Keratinocyte (primary cell): ENCODE measurements around the gene MTHFD1L.

ENCODE experiments used
- CTCF ChIP-seq, 3 experiments: IDR thresholded peaks in 1 of 3; conservative IDR thresholded peaks in 1 of 3; optimal IDR thresholded peaks in 1 of 3; 2 replicates in 2 of 3; 3 replicates in 1 of 3; pipeline versions ENCODE3 to v1.5.1; 2011; ENCODE audit warnings: low read length in 3 of 3, mild to moderate bottlenecking in 3 of 3, moderate library complexity in 2 of 3, control low read depth in 1 of 3, inconsistent platforms in 1 of 3; ENCODE audit not compliant: insufficient read depth in 2 of 3; ENCODE audit errors: extremely low read depth in 1 of 3
- EZH2 ChIP-seq: IDR thresholded peaks from one replicate; pipeline ENCODE4 v1.6.1; 2012; ENCODE audit warnings: inconsistent platforms, mild to moderate bottlenecking, low read length, moderate library complexity

- TF ChIP-seq CTCF (optimal IDR thresholded peaks at IDR 0.05 in 1 of 3, IDR thresholded peaks at IDR 0.05 in 1 of 3, conservative IDR thresholded peaks at IDR 0.05 in 1 of 3; ENCODE audit: extremely low read depth in 1 of 3, insufficient read depth in 2 of 3, low read length in 3 of 3) (no peak), EZH2 (no peak)
Measured at GRCh38 chr6:151015101-151015700, 149.7 kb downstream of the MTHFD1L start.
